Nephron (organoid): ENCODE data around the gene CES3.
"Not testable (repeated sequence)": the region's sequence is repeated elsewhere in the genome, so short reads cannot be mapped to it uniquely, and the experiment has no call there.

Source experiments
- H3K27ac Mint-ChIP-seq, 3 experiments: 2 replicates each; pipeline ENCODE4 v1.8.0; 2020; ENCODE audit warnings: mixed read lengths in 3 of 3, mild to moderate bottlenecking in 2 of 3, moderate library complexity in 1 of 3
- H3K27me3 Mint-ChIP-seq: 2 replicates; pipeline ENCODE4 v1.8.0; 2021; ENCODE audit warnings: low read depth, mild to moderate bottlenecking, moderate library complexity, mixed read lengths
- H3K36me3 Mint-ChIP-seq: 2 replicates; pipeline ENCODE4 v1.8.0; 2020; ENCODE audit warnings: low read depth, mixed read lengths
- H3K4me1 Mint-ChIP-seq: 2 replicates; pipeline ENCODE4 v1.8.0; 2020; ENCODE audit warnings: mixed read lengths
- H3K4me3 Mint-ChIP-seq, 3 experiments: 2 replicates each; pipeline ENCODE4 v1.8.0; 2020; ENCODE audit warnings: mild to moderate bottlenecking in 3 of 3, mixed read lengths in 3 of 3, moderate library complexity in 2 of 3
- H3K9me3 Mint-ChIP-seq: 2 replicates; pipeline ENCODE4 v1.8.0; 2020; ENCODE audit warnings: mixed read lengths
- CTCF ChIP-seq, 3 experiments: fragments of 200-600 bp; sonication (generic); IDR thresholded peaks; one replicate each; pipeline ENCODE4 v1.5.0; 2021; ENCODE audit warnings: antibody characterized with exemption in 3 of 3; ENCODE audit not compliant: unreplicated experiment in 3 of 3

Gene CES3

GRCh38 chr16:66950971-66951790 is 9.9 kb upstream of the CES3 start:
- Mint-ChIP-seq H3K4me3 (no peak overlapping the region), H3K9me3 (peaks cover 7% of the 10 kb centered on the region), H3K4me1 (no peaks in the 10 kb centered on the region), H3K27ac (no peak overlapping the region), H3K27me3 (peaks cover 15% of the 10 kb centered on the region), H3K36me3 (peaks cover 3% of the 10 kb centered on the region)
- TF ChIP-seq CTCF (IDR thresholded peaks at IDR 0.05; ENCODE audit: unreplicated experiment in 3 of 3) = no peak

GRCh38 chr16:66952430-66953110 is 8.5 kb upstream of the CES3 start:
- no peak for TF ChIP-seq CTCF (IDR thresholded peaks at IDR 0.05; ENCODE audit: unreplicated experiment in 3 of 3)
- H3K4me3 Mint-ChIP-seq = no peak overlapping the region
- peaks cover 15% of the 10 kb centered on the region for H3K27me3 Mint-ChIP-seq
- peaks cover 3% of the 10 kb centered on the region for H3K36me3 Mint-ChIP-seq
- peaks cover 7% of the 10 kb centered on the region for H3K9me3 Mint-ChIP-seq
- no peak overlapping the region for H3K27ac Mint-ChIP-seq
- H3K4me1 Mint-ChIP-seq = no peaks in the 10 kb centered on the region

DNA sequence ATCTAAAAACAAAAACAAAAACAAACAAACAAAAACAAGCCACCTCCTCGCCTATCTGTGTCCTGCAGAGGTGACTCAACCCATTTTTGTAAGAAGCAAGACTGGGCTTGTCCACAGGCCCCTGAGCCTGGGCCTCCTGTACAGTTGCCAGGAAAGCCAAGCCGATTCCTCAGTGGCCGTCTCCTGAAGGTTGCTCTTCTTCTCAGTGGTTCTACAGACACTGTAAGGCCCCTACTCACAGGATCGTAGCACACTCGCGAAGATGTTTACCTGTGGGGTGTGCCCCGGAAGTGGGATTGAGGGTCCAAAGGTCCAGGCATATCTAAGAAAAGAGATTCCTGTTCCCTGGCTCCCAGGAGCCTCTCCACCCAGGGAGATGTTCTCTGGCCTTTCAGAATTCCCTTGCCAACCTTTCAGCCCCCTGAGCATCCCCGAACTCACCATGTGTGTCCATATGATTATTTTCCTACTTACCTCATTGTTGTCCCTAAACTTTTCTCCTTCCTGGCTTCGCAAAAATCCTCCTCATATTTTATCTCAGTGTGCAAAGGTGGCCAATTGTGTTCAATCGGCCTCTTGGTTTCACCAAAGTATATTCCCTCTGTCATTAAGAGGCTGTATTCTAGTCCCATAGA is 7.5 kb upstream of the CES3 start:
- H3K36me3 Mint-ChIP-seq = peaks cover 3% of the 10 kb centered on the region
- no peaks in the 10 kb centered on the region for H3K4me1 Mint-ChIP-seq
- peaks cover 7% of the 10 kb centered on the region for H3K9me3 Mint-ChIP-seq
- H3K4me3 Mint-ChIP-seq = no peak overlapping the region
- peaks cover 17% of the 10 kb centered on the region for H3K27me3 Mint-ChIP-seq
- TF ChIP-seq CTCF (IDR thresholded peaks at IDR 0.05; ENCODE audit: unreplicated experiment in 3 of 3) = no peak
- no peak overlapping the region for H3K27ac Mint-ChIP-seq

DNA sequence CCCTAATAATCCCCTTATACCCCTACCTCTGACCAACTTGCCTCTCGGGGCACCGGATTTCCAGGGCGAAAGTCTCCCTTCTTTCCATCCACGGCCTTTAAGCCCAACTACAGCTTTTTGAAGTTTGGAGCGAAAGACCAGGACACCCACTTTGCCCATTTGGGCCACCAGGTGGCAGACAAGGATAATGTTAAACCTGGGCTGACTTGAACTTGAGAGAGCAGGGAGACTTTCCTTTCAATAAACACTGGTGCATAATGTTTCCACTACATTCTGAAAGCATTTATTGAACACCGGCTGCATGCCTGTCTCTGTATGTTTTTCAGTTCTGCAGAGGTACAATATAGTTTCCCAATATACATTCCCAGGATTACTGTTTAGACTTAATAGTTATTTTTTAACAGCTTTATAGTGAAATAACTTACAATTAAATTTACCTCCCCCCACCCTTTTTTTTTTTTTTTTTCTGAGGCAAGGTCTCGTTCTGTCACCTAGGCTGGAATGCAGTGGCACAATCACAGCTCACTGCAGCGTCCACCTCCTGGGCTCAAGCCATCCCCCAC is 6.9 kb upstream of the CES3 start:
- H3K9me3 Mint-ChIP-seq = peaks cover 7% of the 10 kb centered on the region
- H3K4me3 Mint-ChIP-seq = no peak overlapping the region
- H3K27me3 Mint-ChIP-seq = peaks cover 16% of the 10 kb centered on the region
- H3K36me3 Mint-ChIP-seq = peaks cover 3% of the 10 kb centered on the region
- peak; percentile 76 to 82 (median 82) for TF ChIP-seq CTCF (IDR thresholded peaks at IDR 0.05; ENCODE audit: unreplicated experiment in 3 of 3)
- H3K27ac Mint-ChIP-seq = no peak overlapping the region
- H3K4me1 Mint-ChIP-seq = no peaks in the 10 kb centered on the region

DNA sequence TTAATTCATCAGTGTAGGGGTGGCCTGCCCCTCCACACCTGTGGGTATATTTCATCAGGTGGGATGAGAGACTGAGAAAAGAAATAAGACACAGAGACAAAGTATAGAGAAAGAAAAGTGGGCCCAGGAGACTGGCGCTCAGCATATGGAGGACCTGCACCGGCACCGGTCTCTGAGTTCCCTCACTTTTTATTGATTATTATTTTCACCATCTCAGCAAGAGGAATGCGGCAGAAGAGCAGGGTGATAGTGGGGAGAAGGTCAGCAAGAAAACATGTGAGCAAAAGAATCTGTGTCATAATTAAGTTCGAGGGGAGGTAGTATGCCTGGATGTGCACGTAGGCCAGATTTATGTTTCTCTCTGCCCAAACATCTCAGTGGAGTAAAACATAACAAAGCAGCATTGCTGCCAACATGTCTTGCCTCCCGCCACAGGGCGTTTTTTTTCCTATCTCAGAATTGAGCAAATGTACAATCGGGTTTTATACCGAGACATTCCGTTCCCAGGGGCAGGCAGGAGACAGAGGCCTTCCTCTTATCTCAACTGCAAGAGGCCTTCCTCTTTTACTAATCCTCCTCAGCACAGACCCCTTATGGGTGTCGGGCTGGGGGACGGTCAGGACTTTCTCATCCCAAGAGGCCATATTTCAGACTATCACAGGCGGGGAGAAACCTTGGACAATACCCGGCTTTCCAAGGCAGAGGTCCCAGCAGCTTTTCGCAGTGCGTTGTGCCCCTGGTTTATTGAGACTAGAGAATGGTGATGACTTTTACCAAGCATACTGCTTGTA is 5.5 kb upstream of the CES3 start:
- not testable (repeated sequence) for H3K9me3 Mint-ChIP-seq, H3K36me3 Mint-ChIP-seq, H3K4me1 Mint-ChIP-seq, H3K4me3 Mint-ChIP-seq
- peaks cover 20% of the 10 kb centered on the region for H3K27me3 Mint-ChIP-seq
- peak overlapping the region in 2 of 3 experiments; percentile 3 to 33 for H3K27ac Mint-ChIP-seq

DNA sequence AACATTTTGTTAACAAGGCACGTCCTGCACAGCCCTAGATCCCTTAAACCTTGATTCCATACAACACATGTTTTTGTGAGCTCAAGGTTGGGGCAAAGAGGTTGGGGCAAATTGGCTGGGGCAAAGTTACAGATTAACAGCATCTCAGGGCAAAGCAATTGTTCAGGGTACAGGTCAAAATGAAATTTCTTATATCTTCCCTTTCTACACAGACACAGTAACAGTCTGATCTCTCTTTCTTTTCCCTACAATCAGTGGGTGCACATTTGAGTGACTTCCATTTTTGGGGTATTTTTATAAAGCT is 5.0 kb upstream of the CES3 start:
- peaks cover 20% of the 10 kb centered on the region for H3K27me3 Mint-ChIP-seq
- not testable (repeated sequence) for H3K9me3 Mint-ChIP-seq, H3K4me3 Mint-ChIP-seq, H3K4me1 Mint-ChIP-seq, H3K36me3 Mint-ChIP-seq
- peak overlapping the region in 1 of 3 experiments; percentile 33 for H3K27ac Mint-ChIP-seq
